ENCODE results near the gene GALNT11. TPM values are rescaled to one million over a fixed set of nuclear protein-coding genes. Genes with fewer than 3 reads are reported as not detected.
A peak's percentile ranks its signal among the peaks of the same experiment; 100 is the strongest.

GALNT11 gene
- total RNA-seq, 2 experiments from 2014 or later: 28.7 to 29.7 TPM

- POLR2A ChIA-PET: no interaction called here
- H3K4me1 Mint-ChIP-seq: peaks cover 29% of the 10 kb centered on the region
- H3K4me3 Mint-ChIP-seq: no peak overlapping the region
- H3K27me3 Mint-ChIP-seq: no peaks in the 10 kb centered on the region
- peaks cover 56% of the 10 kb centered on the region for H3K36me3 Mint-ChIP-seq
- H3K9me3 Mint-ChIP-seq: no peaks in the 10 kb centered on the region
- no peak overlapping the region for H3K27ac Mint-ChIP-seq
- no peak for DNase-seq
- ATAC-seq (ENCODE audit: low read depth): no peak
These were observed 115.1 kb downstream of the GALNT11 start for GRCh38 chr7:152140560-152140959.

GRCh38 chr7:152142976-152143595 is 117.6 kb downstream of the GALNT11 start:
- ATAC-seq (ENCODE audit: low read depth) (no peak), DNase-seq (no peak)
- Mint-ChIP-seq H3K4me1 (peaks cover 32% of the 10 kb centered on the region), H3K36me3 (peaks cover 48% of the 10 kb centered on the region), H3K27me3 (no peaks in the 10 kb centered on the region), H3K27ac (peak overlapping the region; percentile 84), H3K9me3 (no peaks in the 10 kb centered on the region), H3K4me3 (peak overlapping the region; percentile 34)
- POLR2A ChIA-PET: interaction anchor here (0.8 to 1.3 kb wide), 2 partner anchors 266 to 307 kb away, joined by 3 to 4 read pairs; partner anchors contain the start of gene PRKAG2

GRCh38 chr7:152144557-152145245 is 119.2 kb downstream of the GALNT11 start:
- Mint-ChIP-seq H3K27me3 (no peaks in the 10 kb centered on the region), H3K9me3 (no peaks in the 10 kb centered on the region), H3K36me3 (peaks cover 37% of the 10 kb centered on the region), H3K4me1 (peaks cover 32% of the 10 kb centered on the region), H3K4me3 (peak overlapping the region; percentile 62), H3K27ac (peak overlapping the region; percentile 83)
- POLR2A ChIA-PET: interaction anchor here (1.3 kb wide), 1 partner anchor 268 kb away, joined by 3 read pairs; the partner anchor contains the start of gene PRKAG2
- DNase-seq (no peak), ATAC-seq (ENCODE audit: low read depth) (peak; percentile 72)

- H3K36me3 Mint-ChIP-seq: peaks cover 28% of the 10 kb centered on the region
- no peaks in the 10 kb centered on the region for H3K27me3 Mint-ChIP-seq
- POLR2A ChIA-PET: interaction anchor here (0.6 kb wide), 1 partner anchor 210 kb away, joined by 5 read pairs; no protein-coding TSS in a partner anchor
- peaks cover 32% of the 10 kb centered on the region for H3K4me1 Mint-ChIP-seq
- H3K9me3 Mint-ChIP-seq: no peaks in the 10 kb centered on the region
- ATAC-seq (ENCODE audit: low read depth): no peak
- no peak overlapping the region for H3K4me3 Mint-ChIP-seq
- H3K27ac Mint-ChIP-seq: peak overlapping the region; percentile 83
- DNase-seq: no peak
These were observed 120.5 kb downstream of the GALNT11 start for GRCh38 chr7:152145853-152146466.

GRCh38 chr7:152148706-152149105 is 123.2 kb downstream of the GALNT11 start:
- Mint-ChIP-seq H3K4me1 (peaks cover 28% of the 10 kb centered on the region), H3K27ac (no peak overlapping the region), H3K9me3 (no peaks in the 10 kb centered on the region), H3K27me3 (no peaks in the 10 kb centered on the region), H3K4me3 (no peak overlapping the region), H3K36me3 (peaks cover 25% of the 10 kb centered on the region)
- POLR2A ChIA-PET: no interaction called here
- no peak for DNase-seq
- ATAC-seq (ENCODE audit: low read depth): no peak

- Mint-ChIP-seq H3K4me1 (peaks cover 24% of the 10 kb centered on the region), H3K27me3 (no peaks in the 10 kb centered on the region), H3K9me3 (no peaks in the 10 kb centered on the region), H3K4me3 (no peak overlapping the region), H3K36me3 (peaks cover 25% of the 10 kb centered on the region), H3K27ac (no peak overlapping the region)
- DNase-seq (no peak), ATAC-seq (ENCODE audit: low read depth) (no peak)
- POLR2A ChIA-PET: no interaction called here
These were observed 123.9 kb downstream of the GALNT11 start for GRCh38 chr7:152149363-152149762.

GRCh38 chr7:152152267-152152666 is 126.8 kb downstream of the GALNT11 start:
- H3K27ac Mint-ChIP-seq: no peak overlapping the region
- no peak for DNase-seq
- peaks cover 30% of the 10 kb centered on the region for H3K36me3 Mint-ChIP-seq

GRCh38 chr7:152158801-152159587 is 133.5 kb downstream of the GALNT11 start:
- no peaks in the 10 kb centered on the region for H3K27me3 Mint-ChIP-seq

More at GRCh38 chr7:152152267-152152666, 126.8 kb downstream of the GALNT11 start:
- no peaks in the 10 kb centered on the region for H3K27me3 Mint-ChIP-seq
- POLR2A ChIA-PET: no interaction called here
- peaks cover 7% of the 10 kb centered on the region for H3K4me1 Mint-ChIP-seq
- no peaks in the 10 kb centered on the region for H3K9me3 Mint-ChIP-seq
- ATAC-seq (ENCODE audit: low read depth): no peak
- no peak overlapping the region for H3K4me3 Mint-ChIP-seq

GRCh38 chr7:152161171-152161570 is 135.7 kb downstream of the GALNT11 start:
- Mint-ChIP-seq H3K36me3 (peaks cover 44% of the 10 kb centered on the region), H3K9me3 (no peaks in the 10 kb centered on the region), H3K27me3 (no peaks in the 10 kb centered on the region), H3K27ac (no peak overlapping the region), H3K4me1 (peaks cover 10% of the 10 kb centered on the region), H3K4me3 (no peak overlapping the region)
- POLR2A ChIA-PET: no interaction called here
- ATAC-seq (ENCODE audit: low read depth) (no peak), DNase-seq (no peak)

More at GRCh38 chr7:152158801-152159587, 133.5 kb downstream of the GALNT11 start:
- Mint-ChIP-seq H3K27ac (peak overlapping the region; percentile 80), H3K9me3 (no peaks in the 10 kb centered on the region), H3K4me3 (peak overlapping the region; percentile 38), H3K4me1 (peaks cover 10% of the 10 kb centered on the region), H3K36me3 (peaks cover 51% of the 10 kb centered on the region)
- ATAC-seq (ENCODE audit: low read depth) (peak; percentile 71), DNase-seq (no peak)
- POLR2A ChIA-PET: no interaction called here

- Mint-ChIP-seq H3K4me1 (peaks cover 10% of the 10 kb centered on the region), H3K36me3 (peaks cover 43% of the 10 kb centered on the region), H3K27me3 (no peaks in the 10 kb centered on the region), H3K4me3 (no peak overlapping the region), H3K9me3 (no peaks in the 10 kb centered on the region), H3K27ac (no peak overlapping the region)
- ATAC-seq (ENCODE audit: low read depth) (no peak), DNase-seq (no peak)
- POLR2A ChIA-PET: no interaction called here
These were observed 136.8 kb downstream of the GALNT11 start for GRCh38 chr7:152162287-152162686.

Other genes with a start within 250 kb of the GALNT11 start
- 10 to 100 TPM; 29.0 to 38.9 TPM for gene PRKAG2, start 148.6 kb upstream of the GALNT11 start, total RNA-seq
- gene GALNTL5, start 69.2 kb upstream of the GALNT11 start, total RNA-seq: not detected